HepG2 (cell line): Measurements from ENCODE around the gene CEP97. TPM values are rescaled to one million over a fixed set of nuclear protein-coding genes. Genes with fewer than 3 reads are reported as not detected.

Experiments
- ATAC-seq: fragments of 200-7000 bp; cut with Tn5 transposase; 3 replicates; pipeline ENCODE4 v1.9.1; 2020; ENCODE audit warnings: mild to moderate bottlenecking, moderate library complexity
- BruUV-seq: library from RNA; stranded (reverse); fragments of 400-500 nt; replicated peaks from 2 replicates; lab custom pipeline; 2021; lab: Mats Ljungman, UMichigan
- CTCF ChIA-PET: fragments of 300-600 bp; formaldehyde crosslinking; extraction: SDS; loops from one replicate; lab custom pipeline; 2021; ENCODE audit warnings: low total read pairs, inconsistent platforms, low intra/inter-chr PET ratio; lab: Yijun Ruan, JAX
- POLR2A ChIA-PET: fragments of 350-600 bp; sonication (Branson Sonifier 250); formaldehyde crosslinking; loops from one replicate; lab custom pipeline; 2020; ENCODE audit warnings: antibody characterized with exemption, inconsistent platforms; lab: Yijun Ruan, JAX
- DNase-seq: peaks from one replicate; pipeline ENCODE4 v3.0.0-alpha.2; 2015; ENCODE audit warnings: low spot score
- FAIRE-seq: peaks from 3 replicates; lab custom pipeline; 2011; peaks lifted over from hg19 to GRCh38; lab: Jason Lieb, UNC
- H2AFZ ChIP-seq: one replicate; pipeline ENCODE4 v1.6.1; 2011; ENCODE audit warnings: low read length, inconsistent platforms
- H3K27ac ChIP-seq: fragments of 300-600 bp; 3 replicates; pipeline ENCODE4 v1.8.0; 2011; ENCODE audit warnings: mixed run types, mild to moderate bottlenecking, mixed read lengths, low read length, inconsistent platforms; ENCODE audit not compliant: insufficient read depth; ENCODE audit errors: extremely low read length
- H3K27me3 ChIP-seq, 2 experiments: fragments of 200-600 bp in 1 of 2; 2 replicates in 1 of 2; 3 replicates in 1 of 2; pipeline versions ENCODE4 v1.6.0 to v1.8.0; 2011; ENCODE audit warnings: low read length in 2 of 2, mild to moderate bottlenecking in 2 of 2, moderate library complexity in 2 of 2, inconsistent platforms in 1 of 2; ENCODE audit not compliant: insufficient read depth in 2 of 2, control insufficient read depth in 1 of 2
- H3K36me3 ChIP-seq, 2 experiments: fragments of 200-600 bp in 1 of 2; replicated peaks in 1 of 2; 2 replicates in 1 of 2; 3 replicates in 1 of 2; pipeline versions ENCODE4 v1.5.1 to v1.8.0; 2011; ENCODE audit warnings: low read length in 2 of 2, inconsistent platforms in 1 of 2; ENCODE audit not compliant: insufficient read depth in 2 of 2, control insufficient read depth in 1 of 2
- H3K4me1 ChIP-seq: 2 replicates; pipeline ENCODE4 v1.5.1; 2012; ENCODE audit warnings: low read length, inconsistent platforms; ENCODE audit not compliant: insufficient read depth
- H3K4me2 ChIP-seq: 2 replicates; pipeline ENCODE4 v1.6.0; 2011; ENCODE audit warnings: low read depth, low read length, inconsistent platforms
- H3K4me3 ChIP-seq, 3 experiments: fragments of 200-600 bp in 1 of 3; sonication (generic), shearing (Covaris generic) in 1 of 3; replicated peaks in 1 of 3; 2 replicates each; pipeline ENCODE4 v1.5.1; 2011 to 2016; ENCODE audit warnings: low read length in 3 of 3, inconsistent platforms in 2 of 3, low read depth in 2 of 3, mild to moderate bottlenecking in 2 of 3, control low read depth in 1 of 3, mixed read lengths in 1 of 3; ENCODE audit not compliant: insufficient read depth in 1 of 3
- H3K79me2 ChIP-seq: one replicate; pipeline ENCODE4 v1.6.1; 2011; ENCODE audit warnings: low read length, inconsistent platforms; ENCODE audit not compliant: insufficient read depth
- H3K9ac ChIP-seq: 2 replicates; pipeline ENCODE4 v1.6.0; 2011; ENCODE audit warnings: mild to moderate bottlenecking, low read depth, low read length, inconsistent platforms; ENCODE audit not compliant: insufficient read depth
- H3K9me3 ChIP-seq: 2 replicates; pipeline ENCODE4 v1.5.1; 2012; ENCODE audit warnings: mild to moderate bottlenecking, low read length
- H4K20me1 ChIP-seq: 2 replicates; pipeline ENCODE4 v1.6.0; 2011; ENCODE audit warnings: inconsistent platforms, mild to moderate bottlenecking, low read length, moderate library complexity; ENCODE audit not compliant: insufficient read depth
- FOXA1 ChIP-seq, 2 experiments: fragments of 450-650 bp in 1 of 2; sonication (generic) in 1 of 2; formaldehyde crosslinking in 1 of 2; IDR thresholded peaks; 2 replicates each; pipeline versions ENCODE4 v1.4.0 to v1.6.1; 2016 to 2020; ENCODE audit warnings: missing genetic modification reagents in 1 of 2
- IRX3 ChIP-seq: sonication (generic); formaldehyde crosslinking; IDR thresholded peaks from 2 replicates; pipeline ENCODE4 v1.8.1; 2023; ENCODE audit warnings: mild to moderate bottlenecking, low read depth, missing genetic modification reagents, borderline replicate concordance
- MYNN ChIP-seq: sonication (generic); formaldehyde crosslinking; IDR thresholded peaks from 2 replicates; pipeline ENCODE4 v1.4.0; 2020; ENCODE audit warnings: mild to moderate bottlenecking, low read depth, missing genetic modification reagents
- NR2F2 ChIP-seq: IDR thresholded peaks from 2 replicates; pipeline ENCODE4 v1.6.1; 2012; ENCODE audit warnings: low read depth, inconsistent platforms, borderline replicate concordance
- RAD21 ChIP-seq: fragments of 450-650 bp; formaldehyde crosslinking; IDR thresholded peaks from 2 replicates; pipeline ENCODE4 v1.5.0; 2020; ENCODE audit warnings: mild to moderate bottlenecking
- SMC3 ChIP-seq: IDR thresholded peaks from 2 replicates; pipeline ENCODE4 v1.6.1; 2011; ENCODE audit warnings: low read length, improper control_type of control experiment
- ZNF101 ChIP-seq: sonication (generic); formaldehyde crosslinking; IDR thresholded peaks from 2 replicates; pipeline ENCODE4 v1.4.0; 2020; ENCODE audit warnings: mild to moderate bottlenecking, low read depth, missing genetic modification reagents, borderline replicate concordance
- ZNF556 ChIP-seq: sonication (generic); formaldehyde crosslinking; IDR thresholded peaks from 2 replicates; pipeline ENCODE4 v1.4.0; 2020; ENCODE audit warnings: mild to moderate bottlenecking, missing genetic modification reagents, borderline replicate concordance
- WGBS: methylation state at CpG from one replicate; pipeline ENCODE4 v1.1.6; 2017; ENCODE audit warnings: low lambda C conversion rate; 5-methylcytosine and 5-hydroxymethylcytosine counted together
- in situ Hi-C: cut with HindIII; loops from 2 replicates; pipeline ENCODE4 v1.10.0; 2017; ENCODE audit warnings: low pct_unique_long_range_greater_than_20kb; ENCODE audit not compliant: extremely low pct_ligation_motif_present
- intact Hi-C: fragments of 100-400 bp; cut with micrococcal nuclease; formaldehyde crosslinking; loops from one replicate; pipeline ENCODE4 v1.10.0; 2022; ENCODE audit not compliant: unreplicated experiment
- polyA plus RNA-seq, 8 experiments: library from polyadenylated mRNA; depleted of rRNA in 3 of 8; stranded (reverse) in 7 of 8; unstranded in 1 of 8; fragments of >200 nt; fragmentation: Illumina TruSeq in 4 of 8; extraction: Trizol in 4 of 8; gene quantifications; 2 replicates each; pipeline versions ENCODE4 v1.2.1 to v1.2.3, GENCODE V29; 2011 to 2016; ENCODE audit warnings: low read depth in 4 of 8, missing spikeins in 1 of 8, mixed read lengths in 1 of 8; ENCODE audit not compliant: insufficient read depth in 1 of 8
- total RNA-seq, 5 experiments: library from RNA; depleted of rRNA; stranded (reverse); fragments of >200 nt; fragmentation: Illumina TruSeq; extraction: Trizol; gene quantifications; 2 replicates each; pipeline ENCODE4 v1.2.3, GENCODE V29; 2016; ENCODE audit warnings: low read depth in 1 of 5
- TF ChIP-seq, protein P1 (sequence below): sonication (generic); formaldehyde crosslinking; IDR thresholded peaks from one replicate; pipeline ENCODE4 v1.5.1; 2020; ENCODE audit warnings: mild to moderate bottlenecking, missing genetic modification reagents; ENCODE audit errors: not compliant biosample characterization
- TF ChIP-seq, protein P2 (sequence below): sonication (generic); formaldehyde crosslinking; IDR thresholded peaks from 2 replicates; pipeline ENCODE4 v1.5.0; 2020; ENCODE audit warnings: mild to moderate bottlenecking, missing genetic modification reagents, moderate library complexity

The CEP97 gene
- total and polyA plus RNA-seq, 2 of the 13 experiments (the other 11 are each of a cell fraction or from before 2014, with no cell fraction given): 0.99 to 6.5 TPM

DNA sequence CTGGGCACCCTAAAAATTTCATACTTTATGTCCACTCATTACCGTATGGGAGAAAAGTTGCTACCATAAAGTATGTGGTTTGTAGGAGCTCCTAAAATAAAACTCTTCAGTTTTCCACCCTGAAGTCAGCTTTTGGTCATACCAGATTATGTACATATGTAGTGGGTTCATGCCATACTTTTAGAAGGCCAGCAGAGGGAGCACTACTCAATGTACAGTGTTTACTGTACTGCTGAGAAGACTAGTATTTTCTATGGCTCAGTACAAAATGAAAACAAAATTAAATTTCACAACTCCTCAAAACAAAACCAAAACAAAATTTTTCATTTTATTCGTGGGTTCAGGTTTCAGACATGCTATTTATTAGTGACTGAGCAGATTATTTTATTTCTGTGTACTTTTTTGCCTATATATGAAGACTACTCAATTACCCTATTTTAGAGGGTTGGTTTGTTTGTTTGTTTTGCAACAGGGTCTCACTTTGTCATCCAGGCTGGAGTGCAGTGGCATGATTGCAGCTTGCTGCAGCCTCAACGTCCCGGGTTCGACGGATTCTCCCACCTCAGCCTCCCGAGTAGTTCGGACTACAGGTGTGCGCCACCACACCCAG, 78.9 kb downstream of the CEP97 start:
- H3K9ac ChIP-seq: no peak overlapping the region
- no peaks in the 10 kb centered on the region for H3K9me3 ChIP-seq
- no peak overlapping the region for H3K4me2 ChIP-seq
- peak; percentile 72 for FAIRE-seq
- WGBS: 80% methylated on average over 9 of the region's 9 CpGs
- H2AFZ ChIP-seq: no peak overlapping the region
- no peaks in the 10 kb centered on the region for H4K20me1 ChIP-seq
- no peak overlapping the region for H3K4me3 ChIP-seq
- 0 out of 5 replicates have a peak, but pooled peaks cover 0 to 2% of the 10 kb centered on the region in 2 experiments for H3K36me3 ChIP-seq
- no peak overlapping the region for H3K27ac ChIP-seq
- BruUV-seq: no TSS peak
- no peaks in the 10 kb centered on the region for H3K27me3 ChIP-seq
- in situ Hi-C loops: loop anchor here (10.0 kb wide), 1 partner anchor 732 kb away; no protein-coding TSS in a partner anchor
- H3K79me2 ChIP-seq: no peaks in the 10 kb centered on the region
- ChIA-PET CTCF (interaction anchor here (1.7 kb wide), 1 partner anchor 422 kb away, joined by 8 read pairs; no protein-coding TSS in a partner anchor), POLR2A (interaction anchor here (0.5 kb wide), 1 partner anchor 12 kb away, joined by 3 read pairs; no protein-coding TSS in a partner anchor)
- DNase-seq: peak; percentile 74
- H3K4me1 ChIP-seq: peaks cover 27% of the 10 kb centered on the region
- intact Hi-C loops: loop anchor here (1.0 to 10.0 kb wide), 4 partner anchors 108 to 733 kb away; no protein-coding TSS in a partner anchor
- peak; percentile 98 for ATAC-seq
- TF ChIP-seq, protein P1, sequence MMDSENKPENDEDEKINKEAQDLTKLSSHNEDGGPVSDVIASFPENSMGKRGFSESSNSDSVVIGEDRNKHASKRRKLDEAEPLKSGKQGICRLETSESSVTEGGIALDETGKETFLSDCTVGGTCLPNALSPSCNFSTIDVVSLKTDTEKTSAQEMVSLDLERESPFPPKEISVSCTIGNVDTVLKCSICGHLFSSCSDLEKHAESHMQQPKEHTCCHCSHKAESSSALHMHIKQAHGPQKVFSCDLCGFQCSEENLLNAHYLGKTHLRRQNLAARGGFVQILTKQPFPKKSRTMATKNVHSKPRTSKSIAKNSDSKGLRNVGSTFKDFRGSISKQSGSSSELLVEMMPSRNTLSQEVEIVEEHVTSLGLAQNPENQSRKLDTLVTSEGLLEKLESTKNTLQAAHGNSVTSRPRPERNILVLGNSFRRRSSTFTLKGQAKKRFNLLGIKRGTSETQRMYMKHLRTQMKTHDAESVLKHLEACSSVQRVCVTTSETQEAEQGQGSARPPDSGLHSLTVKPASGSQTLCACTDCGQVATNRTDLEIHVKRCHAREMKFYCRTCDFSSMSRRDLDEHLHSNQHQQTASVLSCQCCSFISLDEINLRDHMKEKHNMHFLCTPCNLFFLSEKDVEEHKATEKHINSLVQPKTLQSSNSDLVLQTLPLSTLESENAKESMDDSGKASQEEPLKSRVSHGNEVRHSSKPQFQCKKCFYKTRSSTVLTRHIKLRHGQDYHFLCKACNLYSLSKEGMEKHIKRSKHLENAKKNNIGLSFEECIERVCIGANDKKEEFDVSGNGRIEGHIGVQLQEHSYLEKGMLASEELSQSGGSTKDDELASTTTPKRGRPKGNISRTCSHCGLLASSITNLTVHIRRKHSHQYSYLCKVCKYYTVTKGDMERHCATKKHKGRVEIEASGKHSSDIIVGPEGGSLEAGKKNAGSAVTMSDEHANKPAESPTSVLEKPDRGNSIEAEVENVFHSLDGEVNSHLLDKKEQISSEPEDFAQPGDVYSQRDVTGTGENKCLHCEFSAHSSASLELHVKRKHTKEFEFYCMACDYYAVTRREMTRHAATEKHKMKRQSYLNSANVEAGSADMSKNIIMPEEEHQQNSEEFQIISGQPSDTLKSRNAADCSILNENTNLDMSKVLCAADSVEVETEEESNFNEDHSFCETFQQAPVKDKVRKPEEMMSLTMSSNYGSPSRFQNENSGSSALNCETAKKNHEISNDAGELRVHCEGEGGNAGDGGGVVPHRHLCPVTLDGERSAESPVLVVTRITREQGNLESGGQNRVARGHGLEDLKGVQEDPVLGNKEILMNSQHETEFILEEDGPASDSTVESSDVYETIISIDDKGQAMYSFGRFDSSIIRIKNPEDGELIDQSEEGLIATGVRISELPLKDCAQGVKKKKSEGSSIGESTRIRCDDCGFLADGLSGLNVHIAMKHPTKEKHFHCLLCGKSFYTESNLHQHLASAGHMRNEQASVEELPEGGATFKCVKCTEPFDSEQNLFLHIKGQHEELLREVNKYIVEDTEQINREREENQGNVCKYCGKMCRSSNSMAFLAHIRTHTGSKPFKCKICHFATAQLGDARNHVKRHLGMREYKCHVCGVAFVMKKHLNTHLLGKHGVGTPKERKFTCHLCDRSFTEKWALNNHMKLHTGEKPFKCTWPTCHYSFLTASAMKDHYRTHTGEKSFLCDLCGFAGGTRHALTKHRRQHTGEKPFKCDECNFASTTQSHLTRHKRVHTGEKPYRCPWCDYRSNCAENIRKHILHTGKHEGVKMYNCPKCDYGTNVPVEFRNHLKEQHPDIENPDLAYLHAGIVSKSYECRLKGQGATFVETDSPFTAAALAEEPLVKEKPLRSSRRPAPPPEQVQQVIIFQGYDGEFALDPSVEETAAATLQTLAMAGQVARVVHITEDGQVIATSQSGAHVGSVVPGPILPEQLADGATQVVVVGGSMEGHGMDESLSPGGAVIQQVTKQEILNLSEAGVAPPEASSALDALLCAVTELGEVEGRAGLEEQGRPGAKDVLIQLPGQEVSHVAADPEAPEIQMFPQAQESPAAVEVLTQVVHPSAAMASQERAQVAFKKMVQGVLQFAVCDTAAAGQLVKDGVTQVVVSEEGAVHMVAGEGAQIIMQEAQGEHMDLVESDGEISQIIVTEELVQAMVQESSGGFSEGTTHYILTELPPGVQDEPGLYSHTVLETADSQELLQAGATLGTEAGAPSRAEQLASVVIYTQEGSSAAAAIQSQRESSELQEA (CRISPR knock-in tag): no peak
- no peak for TF ChIP-seq ZNF101 (CRISPR knock-in tag)
- TF ChIP-seq MYNN (CRISPR knock-in tag): no peak
- TF ChIP-seq SMC3: peak; percentile 52; the same call in 1 of the 2 replicates
- TF ChIP-seq, protein P2, sequence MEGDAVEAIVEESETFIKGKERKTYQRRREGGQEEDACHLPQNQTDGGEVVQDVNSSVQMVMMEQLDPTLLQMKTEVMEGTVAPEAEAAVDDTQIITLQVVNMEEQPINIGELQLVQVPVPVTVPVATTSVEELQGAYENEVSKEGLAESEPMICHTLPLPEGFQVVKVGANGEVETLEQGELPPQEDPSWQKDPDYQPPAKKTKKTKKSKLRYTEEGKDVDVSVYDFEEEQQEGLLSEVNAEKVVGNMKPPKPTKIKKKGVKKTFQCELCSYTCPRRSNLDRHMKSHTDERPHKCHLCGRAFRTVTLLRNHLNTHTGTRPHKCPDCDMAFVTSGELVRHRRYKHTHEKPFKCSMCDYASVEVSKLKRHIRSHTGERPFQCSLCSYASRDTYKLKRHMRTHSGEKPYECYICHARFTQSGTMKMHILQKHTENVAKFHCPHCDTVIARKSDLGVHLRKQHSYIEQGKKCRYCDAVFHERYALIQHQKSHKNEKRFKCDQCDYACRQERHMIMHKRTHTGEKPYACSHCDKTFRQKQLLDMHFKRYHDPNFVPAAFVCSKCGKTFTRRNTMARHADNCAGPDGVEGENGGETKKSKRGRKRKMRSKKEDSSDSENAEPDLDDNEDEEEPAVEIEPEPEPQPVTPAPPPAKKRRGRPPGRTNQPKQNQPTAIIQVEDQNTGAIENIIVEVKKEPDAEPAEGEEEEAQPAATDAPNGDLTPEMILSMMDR (CRISPR knock-in tag): peak; percentile 73
- TF ChIP-seq ZNF556 (CRISPR knock-in tag): no peak
- TF ChIP-seq IRX3 (CRISPR knock-in tag): no peak
- no peak for TF ChIP-seq NR2F2
- peak; percentile 44; the same call in 1 of the 2 replicates for TF ChIP-seq RAD21 (CRISPR knock-in tag)
- TF ChIP-seq FOXA1 (IDR thresholded peaks at IDR 0.05): no peak
- TF ChIP-seq FOXA1 (CRISPR knock-in tag; IDR thresholded peaks at IDR 0.05): peak; percentile 65; the same call in 1 of the 2 replicates
